Muscle of back (tissue), 11 donors: ENCODE data around the gene TFF3. TPM values are rescaled to one million over a fixed set of nuclear protein-coding genes. Genes with fewer than 3 reads are reported as not detected.
A peak's percentile ranks its signal among the peaks of the same experiment; 100 is the strongest.

Experiments used
- DNase-seq, 3 donors: peaks; one replicate each; pipeline versions ENCODE4 v3.0.0 to v3.0.0-alpha.2; 2013
- polyA plus RNA-seq, 10 donors: library from polyadenylated mRNA; unstranded; fragments of 120-200 nt; gene quantifications; one replicate each; pipeline ENCODE4 v1.2.1, GENCODE V29; 2013; ENCODE audit not compliant: insufficient read length in 10 of 10

The TFF3 gene
- polyA plus RNA-seq, 10 donors = 0.54 to 6.0 (median 2.6) TPM

DNA sequence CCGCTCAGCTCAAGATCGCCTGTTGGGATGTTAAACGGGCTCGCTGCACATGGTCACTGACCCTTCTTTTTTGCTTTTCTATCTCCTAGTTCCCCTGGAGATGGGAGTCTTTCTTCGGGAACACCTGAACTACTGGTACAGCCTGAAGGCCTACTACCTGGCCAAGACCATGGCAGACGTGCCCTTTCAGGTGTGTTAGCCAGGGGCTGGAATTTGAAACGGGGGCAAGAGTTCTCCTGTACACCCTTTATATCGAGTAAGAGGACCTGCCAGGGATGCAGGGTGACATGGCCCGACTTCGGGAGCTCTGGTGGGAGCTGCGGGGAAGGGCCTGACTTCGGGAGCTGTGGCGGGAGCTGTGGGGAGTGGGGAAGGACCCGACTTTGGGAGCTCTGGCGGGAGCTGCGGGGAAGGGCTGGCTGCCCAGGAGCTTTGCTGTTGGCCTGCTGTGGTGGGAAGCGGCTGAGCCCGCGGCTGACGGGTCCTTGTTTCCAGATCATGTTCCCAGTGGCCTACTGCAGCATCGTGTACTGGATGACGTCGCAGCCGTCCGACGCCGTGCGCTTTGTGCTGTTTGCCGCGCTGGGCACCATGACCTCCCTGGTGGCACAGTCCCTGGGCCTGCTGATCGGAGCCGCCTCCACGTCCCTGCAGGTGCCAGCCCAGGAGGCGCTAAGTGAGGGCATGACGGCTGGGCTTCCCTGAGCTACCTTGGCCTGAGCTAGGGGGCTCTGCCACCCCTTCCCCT, 24.0 kb downstream of the TFF3 start:
- DNase-seq = no peak

DNA sequence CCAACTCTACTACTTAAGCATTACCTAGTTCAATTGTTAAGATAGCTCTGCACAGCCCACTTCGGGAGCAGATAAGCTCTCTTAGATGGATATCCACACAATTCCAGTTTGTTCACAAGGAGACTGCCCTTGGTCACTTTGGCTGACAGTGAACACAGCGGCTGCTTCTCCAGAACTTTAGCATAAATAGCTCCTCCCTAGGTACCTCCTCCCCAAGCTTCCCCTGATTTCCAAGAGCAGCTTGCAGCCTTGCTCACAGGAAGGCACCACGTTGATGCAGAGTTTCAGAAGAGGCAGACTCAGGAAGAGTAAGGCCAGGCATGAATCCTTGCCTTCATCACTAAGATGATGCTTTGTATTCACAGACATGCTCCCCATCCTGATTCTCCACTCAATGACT, 24.7 kb downstream of the TFF3 start:
- no peak for DNase-seq

DNA sequence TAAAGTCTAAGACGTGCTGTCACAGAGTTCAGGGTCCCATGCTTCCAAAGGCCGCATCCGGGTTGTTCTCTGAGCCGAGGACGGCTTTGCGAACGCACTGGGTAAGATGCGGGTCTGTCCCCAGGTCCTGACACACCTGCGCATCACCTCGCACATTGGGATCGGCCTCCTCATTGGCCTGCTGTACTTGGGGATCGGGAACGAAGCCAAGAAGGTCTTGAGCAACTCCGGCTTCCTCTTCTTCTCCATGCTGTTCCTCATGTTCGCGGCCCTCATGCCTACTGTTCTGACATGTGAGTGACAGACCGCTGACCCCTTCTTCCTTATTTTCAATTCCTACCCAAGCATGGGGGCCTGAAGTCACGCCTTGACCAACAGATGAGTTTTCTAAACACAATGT, 25.3 kb downstream of the TFF3 start:
- DNase-seq = peak in 1 of 3 donors; percentile 51

DNA sequence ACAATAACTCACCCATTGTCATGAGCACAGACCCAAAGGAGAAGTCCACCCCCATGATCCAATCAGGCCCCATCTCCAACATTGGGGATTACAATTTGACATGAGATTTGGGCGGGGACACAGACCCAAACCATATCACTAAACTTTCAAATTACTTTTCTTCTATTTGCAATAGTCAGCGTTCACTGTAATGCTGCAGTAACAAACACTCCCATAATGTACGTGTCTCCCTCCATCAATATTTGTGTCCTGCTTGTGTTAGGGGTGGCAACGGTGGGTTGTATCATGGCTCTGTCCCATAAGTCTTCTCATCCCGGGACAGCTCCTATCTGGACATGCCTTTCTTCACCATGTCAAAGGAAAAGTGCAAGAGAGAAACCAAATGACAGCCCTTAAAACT, 26.2 kb downstream of the TFF3 start:
- no peak for DNase-seq

DNA sequence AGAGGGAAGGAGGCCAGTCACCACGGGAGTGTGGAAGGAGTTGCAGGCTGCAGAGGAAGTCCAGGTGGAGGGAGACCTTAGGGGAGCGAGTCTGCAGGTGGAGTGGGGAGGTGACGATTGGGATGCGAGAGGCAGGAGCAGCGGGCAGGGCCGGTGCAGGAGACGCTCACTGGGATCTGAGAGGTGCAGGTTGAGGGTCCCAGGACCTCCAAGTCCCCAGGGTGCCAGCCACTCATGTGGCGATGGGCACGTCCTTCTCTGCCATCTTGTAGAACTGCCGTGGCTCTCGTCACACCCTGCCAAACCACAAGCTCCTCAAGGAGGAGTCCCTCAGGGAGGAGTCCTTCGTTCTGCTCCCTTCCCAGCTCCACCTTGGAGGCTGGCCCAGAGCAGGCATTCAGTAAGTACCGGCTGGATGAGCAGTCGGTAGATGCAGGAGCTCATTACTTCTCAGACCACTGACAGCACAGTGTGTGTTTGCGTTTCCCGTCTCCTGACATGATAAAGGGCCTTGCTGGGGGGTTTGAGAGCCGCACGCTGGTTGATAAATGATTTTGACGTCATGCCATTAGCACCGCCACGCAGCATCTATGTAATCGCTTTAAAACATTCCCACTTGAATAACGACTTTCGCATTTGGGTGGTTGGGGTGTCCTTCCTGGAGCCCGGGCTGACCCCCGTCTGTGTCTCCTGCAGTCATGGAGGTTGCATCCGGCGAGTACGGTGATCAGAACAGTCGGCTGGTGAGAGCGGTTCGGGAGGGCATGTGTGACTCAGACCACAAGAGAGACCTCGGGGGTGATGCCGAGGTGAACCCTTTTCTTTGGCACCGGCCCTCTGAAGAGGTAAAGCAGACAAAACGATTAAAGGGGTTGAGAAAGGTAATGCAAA, 27.8 kb downstream of the TFF3 start:
- DNase-seq = no peak

DNA sequence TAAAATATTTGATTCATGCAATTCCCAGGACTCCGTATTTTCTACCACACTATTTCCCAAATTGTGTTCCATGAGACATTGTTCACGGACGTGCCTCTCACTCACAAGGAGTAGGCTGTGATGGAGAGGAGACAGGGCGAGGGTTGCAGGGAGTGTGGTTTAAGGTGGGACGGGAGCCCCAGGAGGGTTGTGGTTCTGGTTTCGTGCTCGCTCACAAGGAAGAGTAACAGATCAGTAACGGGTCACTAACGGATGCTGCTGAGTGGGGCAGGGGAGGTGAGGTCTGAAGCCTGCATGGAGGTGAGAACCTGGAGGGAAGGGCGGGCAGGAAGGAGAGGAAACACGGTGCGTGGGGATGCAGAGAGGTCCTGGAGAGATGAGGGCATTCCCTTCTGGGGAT, 28.8 kb downstream of the TFF3 start:
- DNase-seq = no peak

DNA sequence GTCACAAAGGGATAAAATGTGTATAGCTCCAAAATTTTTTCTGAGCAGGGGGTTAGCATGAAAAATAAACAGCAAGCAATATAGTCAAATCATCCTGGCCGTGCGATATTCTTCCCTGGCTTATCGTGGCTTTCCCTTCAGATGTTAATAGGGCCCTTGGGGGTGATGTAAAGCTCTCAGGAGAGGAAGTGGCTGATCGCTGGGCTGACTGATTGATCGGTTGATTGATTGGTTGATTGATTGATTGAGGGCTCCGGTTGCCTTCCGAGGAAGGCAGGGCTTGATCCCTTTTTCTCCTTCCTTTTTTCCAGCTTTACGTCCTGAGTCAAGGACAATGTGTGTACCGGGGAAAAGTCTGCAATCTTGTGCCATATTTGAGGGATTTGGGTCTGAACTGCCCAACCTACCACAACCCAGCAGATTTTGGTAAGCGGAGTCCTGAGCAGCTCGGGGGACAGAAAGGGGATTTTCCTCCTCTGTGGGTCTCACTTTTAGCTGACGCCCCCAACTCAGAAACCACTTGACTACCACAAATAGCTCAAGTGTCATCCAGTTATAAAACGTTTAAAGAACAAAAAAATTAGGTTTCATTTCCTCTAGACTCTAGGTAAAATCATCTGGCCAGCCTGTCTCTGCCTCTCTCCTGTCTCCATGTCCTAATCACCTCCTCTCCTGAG, 29.5 kb downstream of the TFF3 start:
- no peak for DNase-seq

DNA sequence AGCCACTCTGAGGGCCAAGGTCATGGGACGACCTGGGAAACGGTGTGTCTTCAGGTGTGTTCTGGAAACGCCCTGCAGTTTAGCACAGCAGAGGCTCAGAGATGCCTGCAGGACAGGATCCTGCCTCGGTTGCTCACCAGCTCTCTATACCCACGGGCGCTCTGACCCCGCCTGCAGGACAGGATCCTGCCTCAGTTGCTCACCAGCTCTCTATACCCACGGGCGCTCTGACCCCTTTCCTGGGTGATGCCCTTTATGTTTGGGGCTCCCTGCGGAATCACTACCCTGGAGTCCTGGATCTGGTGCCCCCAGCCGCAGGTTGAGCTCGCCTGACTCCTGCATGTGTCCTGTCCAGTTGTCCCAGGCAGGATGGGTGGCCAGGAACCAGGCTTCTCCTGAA, 32.5 kb downstream of the TFF3 start:
- DNase-seq = no peak

DNA sequence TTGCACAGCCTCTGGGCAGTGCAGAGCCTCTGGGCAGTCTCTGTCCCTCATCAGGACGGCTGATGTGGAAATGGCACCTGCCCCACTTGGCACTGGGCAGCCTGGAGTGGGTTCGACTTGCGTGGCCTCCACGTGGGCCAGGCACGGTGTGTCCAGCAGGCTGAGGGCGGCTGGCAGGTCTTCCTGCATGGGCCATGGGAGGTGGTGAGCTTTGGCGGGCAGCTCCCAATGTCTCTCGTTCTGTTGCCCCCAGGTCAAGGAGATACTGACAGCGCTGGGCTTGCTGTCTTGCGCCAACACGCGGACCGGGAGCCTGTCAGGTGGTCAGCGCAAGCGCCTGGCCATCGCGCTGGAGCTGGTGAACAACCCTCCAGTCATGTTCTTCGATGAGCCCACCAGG, 33.2 kb downstream of the TFF3 start:
- DNase-seq = no peak

DNA sequence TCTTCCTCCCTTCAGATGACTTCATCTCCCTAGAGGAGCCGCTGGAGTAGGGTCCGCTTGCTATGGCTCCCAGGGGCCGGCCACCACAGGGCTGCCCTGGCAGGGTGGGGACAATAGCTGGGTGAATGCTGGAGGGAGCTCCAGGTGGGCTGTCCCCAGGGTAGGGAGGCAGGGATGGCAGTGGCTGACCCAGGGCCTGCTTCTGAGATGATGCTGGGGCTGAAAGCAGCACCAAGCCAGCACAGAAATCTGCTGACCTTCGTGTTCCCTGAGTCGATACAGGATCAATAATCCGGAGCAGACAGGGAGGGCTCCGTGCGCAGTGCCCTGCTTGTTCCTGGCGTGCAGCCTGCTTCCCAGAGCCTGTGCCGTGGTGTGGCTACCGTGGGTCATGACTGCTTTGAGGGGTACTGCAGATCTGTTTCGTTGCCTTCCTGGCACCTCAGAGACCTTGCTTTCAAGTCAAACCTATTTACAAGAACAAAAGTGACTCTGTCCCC, 34.0 kb downstream of the TFF3 start:
- DNase-seq = no peak

DNA sequence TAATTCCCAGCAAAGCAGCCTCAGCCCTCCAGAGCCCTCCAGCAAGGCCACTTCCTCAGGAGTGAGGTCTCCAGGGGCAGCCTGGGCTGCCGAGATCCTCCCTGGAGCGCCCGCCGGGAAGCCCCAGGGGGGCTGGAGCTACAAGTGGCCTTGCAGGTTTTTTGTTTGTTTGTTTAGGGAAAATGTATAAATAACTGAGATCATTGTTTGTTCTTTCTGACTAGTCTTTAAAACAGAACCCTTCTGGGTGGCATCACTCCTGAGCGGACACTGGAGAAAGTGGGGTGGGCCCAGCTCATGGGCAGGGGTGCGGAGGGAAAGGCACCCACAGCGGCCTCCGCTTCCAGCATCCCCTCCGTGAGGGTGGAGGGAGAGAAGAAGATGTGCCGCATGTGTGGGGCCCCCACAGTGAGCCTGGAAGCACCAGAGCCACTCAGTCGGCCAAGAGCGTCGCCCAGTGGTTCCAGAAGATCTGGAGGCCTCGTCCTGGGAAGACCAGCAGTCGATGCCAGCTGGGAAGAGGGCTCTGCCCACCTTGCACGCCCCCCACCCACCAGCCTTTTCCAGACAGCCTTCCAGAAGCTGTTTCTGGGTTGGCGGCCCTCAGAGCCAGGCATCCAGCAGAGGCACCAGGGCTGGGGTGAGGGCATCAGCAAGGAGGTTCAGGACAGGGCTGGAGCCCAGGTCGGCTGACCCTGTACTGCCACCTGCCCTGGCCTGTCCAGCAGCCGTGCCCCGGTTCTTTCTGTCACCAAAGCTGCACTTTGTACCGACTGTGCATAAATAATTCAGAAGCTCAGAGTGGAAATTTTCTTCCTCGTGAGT, 34.6 kb downstream of the TFF3 start:
- DNase-seq = no peak

DNA sequence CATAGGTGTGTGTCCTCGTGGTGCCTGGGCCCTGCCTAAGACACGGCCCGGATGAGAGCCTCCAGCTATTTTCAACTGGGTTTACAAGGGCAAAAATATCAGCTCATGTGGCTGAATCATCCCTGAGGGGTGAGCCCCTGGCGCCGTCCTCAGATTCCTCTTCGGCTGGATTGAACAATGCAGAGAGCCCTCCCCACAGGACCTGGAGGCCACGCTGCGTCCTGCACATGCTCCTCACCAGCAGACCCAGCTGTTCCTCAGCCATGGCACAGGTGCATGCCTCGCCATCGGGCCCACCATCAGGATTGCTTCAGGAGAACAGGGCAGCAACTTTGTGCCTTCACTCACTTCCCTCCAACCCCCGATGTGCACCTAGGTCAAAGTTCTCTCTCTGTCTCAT, 35.3 kb downstream of the TFF3 start:
- no peak for DNase-seq

DNA sequence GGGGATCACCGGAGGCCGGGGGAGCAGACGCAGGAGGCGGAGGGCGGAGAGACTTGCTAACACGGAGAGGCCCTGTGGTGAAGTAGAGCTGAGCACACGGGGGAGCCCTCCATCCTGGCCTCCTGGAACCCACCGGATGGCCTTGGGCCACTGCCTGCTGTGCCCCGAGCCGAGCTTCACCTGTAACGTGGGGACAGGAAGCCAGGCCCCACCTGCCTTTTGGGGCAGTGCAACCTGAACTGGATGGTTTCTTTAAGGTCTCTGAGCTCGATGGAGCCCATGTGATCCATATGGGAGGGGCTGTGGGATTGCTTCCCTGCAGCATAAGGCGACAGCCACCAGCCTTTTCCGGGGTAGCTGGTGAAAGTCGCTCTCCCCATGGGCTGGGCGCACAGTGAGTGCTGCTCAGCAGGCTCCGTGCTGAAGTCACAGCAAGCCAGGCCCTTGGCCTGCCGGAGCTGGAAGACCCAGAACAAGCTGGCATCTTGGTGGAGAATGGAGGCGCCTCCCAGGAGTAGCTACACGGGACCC, 35.8 kb downstream of the TFF3 start:
- DNase-seq = no peak

DNA sequence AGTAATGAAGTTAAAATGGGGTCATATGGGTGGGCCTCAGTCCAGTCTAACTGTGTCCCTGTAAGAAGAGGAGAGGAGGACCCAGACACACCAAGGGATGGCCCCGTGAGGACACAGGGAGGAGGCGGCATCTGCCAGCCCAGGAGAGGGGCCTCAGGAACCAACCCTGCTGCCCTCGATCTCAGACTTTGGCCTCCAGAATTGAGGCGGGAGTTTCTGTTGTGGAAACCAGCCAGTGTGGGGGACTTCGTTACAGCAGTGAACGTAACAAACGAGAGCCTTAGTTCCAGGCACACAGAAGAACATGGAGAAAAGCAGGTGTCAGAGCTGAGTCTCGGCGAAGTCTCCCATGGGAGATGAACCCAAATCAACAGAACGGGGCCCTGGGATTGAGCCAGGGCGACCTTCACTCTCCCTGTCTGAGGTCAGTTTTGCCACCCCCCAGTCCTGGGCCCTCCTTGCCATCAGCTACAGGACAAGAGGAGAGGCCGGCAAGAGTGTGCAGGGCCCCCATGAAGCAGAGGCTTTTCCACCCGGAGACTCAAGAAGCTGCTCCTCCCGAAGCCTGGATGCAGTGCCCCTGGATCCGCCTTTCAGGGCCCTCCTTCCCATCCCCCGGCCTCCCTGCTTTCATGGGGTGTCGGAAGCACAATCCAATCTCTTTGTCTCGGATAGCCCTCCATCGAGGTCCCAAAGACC, 36.6 kb downstream of the TFF3 start:
- no peak for DNase-seq

DNA sequence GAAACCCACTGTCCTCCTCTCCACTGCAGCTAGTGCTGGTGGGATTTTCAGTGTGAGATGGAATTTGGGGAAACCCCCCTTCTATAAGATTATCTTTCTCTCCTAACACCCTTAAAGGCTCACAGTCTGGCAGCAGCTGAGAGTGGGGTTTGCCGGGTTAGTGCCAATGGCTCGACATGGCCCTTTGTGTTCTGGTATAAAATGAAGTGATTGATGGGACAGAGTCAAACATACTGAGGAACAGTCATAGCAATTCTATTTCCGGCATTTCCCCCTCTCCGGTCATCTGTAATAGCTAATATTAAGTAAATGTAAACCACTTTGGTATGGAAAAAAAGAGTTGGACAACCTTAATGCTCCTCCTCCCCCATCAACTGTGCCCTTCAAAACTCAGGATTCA, 37.6 kb downstream of the TFF3 start:
- no peak for DNase-seq

DNA sequence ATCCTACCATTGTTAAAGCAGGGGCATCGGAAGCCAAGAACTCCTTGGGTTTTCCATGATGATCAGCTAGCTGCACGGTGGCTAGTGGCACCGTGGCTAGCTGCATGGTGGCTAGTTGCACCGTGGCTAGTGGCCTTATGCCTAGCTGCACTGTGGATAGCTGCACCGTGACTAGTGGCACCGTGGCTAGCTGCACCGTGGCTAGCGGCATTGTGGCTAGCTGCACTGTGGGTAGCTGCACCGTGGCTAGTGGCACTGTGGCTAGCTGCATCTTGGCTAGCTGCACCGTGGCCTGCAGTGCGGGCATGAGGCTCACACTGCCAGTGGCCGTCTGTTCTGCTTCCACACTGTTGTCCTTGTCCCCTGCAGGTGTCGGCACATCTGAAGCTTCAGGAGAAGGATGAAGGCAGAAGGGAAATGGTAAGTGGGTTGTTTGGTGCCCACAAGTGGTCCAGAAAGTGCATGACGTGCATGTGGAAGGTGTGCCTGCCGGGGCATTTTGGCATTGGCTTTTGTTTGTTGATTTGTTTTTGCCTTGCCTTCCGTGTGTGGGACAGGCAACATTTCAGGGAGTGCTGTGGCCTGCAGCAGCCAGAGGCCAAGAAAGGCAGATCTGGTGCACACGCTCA, 38.6 kb downstream of the TFF3 start:
- DNase-seq = no peak

DNA sequence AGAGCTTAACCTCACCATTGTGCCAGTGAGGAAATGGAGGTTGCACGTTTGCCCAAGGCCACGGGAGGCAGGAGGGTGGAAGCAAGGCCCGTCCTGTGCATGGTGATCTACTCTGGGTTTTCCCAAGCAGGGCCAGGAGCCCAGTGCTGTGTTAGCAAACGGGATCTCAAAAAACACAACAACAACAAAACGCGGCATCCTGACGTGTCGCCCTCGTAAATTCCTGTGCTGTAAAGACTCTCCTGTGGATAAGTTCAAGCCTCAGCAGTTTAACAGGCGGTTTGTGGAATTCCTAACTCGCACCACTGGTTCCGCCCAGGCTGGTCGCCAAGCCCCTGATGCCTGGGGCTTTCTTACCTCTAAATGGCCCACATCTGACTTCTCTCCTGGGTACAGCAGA, 39.1 kb downstream of the TFF3 start:
- no peak for DNase-seq

DNA sequence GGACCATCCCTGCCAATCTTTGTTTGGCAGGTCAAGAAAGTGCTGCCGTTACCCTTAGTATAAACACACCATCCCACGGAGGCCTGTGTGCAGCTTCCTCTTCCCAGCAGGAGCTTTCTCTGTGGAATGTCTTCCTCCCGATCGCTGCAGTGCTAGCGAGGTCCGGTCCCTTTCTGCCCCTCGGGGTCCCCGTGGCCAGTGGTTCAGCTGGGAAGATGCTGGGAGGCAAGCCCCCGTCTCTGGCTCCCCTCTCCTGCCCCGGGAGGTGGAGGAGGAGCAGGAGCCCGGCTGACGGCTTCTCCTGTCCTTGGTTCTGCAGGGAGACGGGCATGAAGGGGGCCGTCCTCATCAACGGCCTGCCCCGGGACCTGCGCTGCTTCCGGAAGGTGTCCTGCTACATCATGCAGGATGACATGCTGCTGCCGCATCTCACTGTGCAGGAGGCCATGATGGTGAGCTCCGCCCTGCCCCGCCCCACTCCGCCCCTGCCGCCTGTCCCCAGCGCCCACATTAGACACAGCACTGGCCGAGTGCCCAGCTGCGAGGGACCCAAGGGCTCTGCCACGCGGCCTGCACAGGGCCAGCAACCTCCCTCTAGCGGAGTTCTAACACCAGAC, 42.1 kb downstream of the TFF3 start:
- no peak for DNase-seq

DNA sequence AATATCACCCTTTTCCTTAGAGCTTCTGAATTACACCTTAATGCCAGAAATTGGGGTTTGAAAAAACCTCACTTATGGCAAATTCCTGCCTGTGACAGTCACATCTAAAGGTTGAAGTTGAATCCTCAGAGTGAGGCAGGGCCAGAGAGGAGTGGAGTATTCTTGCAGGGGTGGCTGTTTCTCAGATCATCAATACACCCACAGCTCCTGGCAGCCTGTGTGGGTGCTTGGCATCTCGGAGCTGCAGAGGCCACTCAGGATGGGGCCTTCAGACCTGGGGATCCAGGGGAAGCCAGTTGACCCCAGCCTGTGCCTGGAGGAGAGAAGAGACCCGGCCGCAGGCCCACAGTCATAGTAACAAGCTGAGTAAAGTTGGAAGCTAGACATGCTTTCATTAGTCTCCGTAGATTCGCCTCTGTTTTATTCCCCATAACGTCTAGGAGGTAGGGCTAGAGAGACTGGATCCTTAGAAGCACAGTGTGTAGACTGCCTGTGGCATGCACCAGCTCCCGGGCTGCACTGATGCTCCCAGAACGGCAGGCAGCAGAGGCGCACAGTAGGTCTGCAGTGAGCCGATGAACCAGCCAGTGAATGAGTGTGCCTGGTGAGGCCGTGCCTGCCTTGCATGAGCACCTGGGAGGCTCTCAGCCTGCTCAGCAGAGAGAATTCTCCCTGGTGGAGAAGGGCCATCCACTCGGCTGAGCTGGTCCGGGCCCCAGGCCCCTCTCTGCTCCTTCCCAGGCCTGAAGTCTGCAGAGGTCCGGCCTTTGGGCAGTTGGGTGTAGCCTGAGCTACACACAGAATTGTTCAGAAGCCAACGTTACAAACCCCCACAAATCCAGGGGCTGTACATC, 42.9 kb downstream of the TFF3 start:
- DNase-seq = no peak
